Fibroblast of pulmonary artery (primary cell): Measurements from ENCODE around the gene GCC2.

Experiments used
- DNase-seq: peaks from one replicate; pipeline ENCODE4 v3.0.0-alpha.2; 2010; ENCODE audit warnings: low read depth
- H3K4me3 ChIP-seq: replicated peaks from 2 replicates; pipeline ENCODE4 v1.5.1; 2011; ENCODE audit warnings: low read depth, mild to moderate bottlenecking, control low read depth, low read length, moderate library complexity
- CTCF ChIP-seq: IDR thresholded peaks from 2 replicates; pipeline ENCODE4 v1.5.1; 2011; ENCODE audit warnings: mild to moderate bottlenecking, control low read depth, low read length, inconsistent platforms; ENCODE audit errors: missing control alignments

Gene GCC2

GRCh38 chr2:108538000-108538625 is 89.1 kb downstream of the GCC2 start:
- no peak for TF ChIP-seq CTCF
- DNase-seq = no peak
- no peak overlapping the region for H3K4me3 ChIP-seq

- H3K4me3 ChIP-seq = no peak overlapping the region
- no peak for TF ChIP-seq CTCF
- no peak for DNase-seq
Observed at GRCh38 chr2:108541451-108541850, 92.4 kb downstream of the GCC2 start.

- peak; percentile 55 for DNase-seq
- TF ChIP-seq CTCF = no peak
- no peak overlapping the region for H3K4me3 ChIP-seq
Observed at GRCh38 chr2:108542071-108542470, 93.1 kb downstream of the GCC2 start.

- no peak for DNase-seq
- no peak overlapping the region for H3K4me3 ChIP-seq
- TF ChIP-seq CTCF = no peak
Observed at GRCh38 chr2:108547606-108548005, 98.6 kb downstream of the GCC2 start.

- no peak overlapping the region for H3K4me3 ChIP-seq
- no peak for TF ChIP-seq CTCF
- peak; percentile 89 for DNase-seq
Observed at GRCh38 chr2:108548208-108549003, 99.4 kb downstream of the GCC2 start.

- no peak for DNase-seq
- TF ChIP-seq CTCF = no peak
- H3K4me3 ChIP-seq = no peak overlapping the region
Observed at GRCh38 chr2:108552566-108552965, 103.6 kb downstream of the GCC2 start.
